ENCODE data around the gene FBXO45. TPM values are rescaled to one million over a fixed set of nuclear protein-coding genes. Genes with fewer than 3 reads are reported as not detected.

The FBXO45 gene
- total RNA-seq, 1 donor from 2014 or later: 10.3 TPM

DNA sequence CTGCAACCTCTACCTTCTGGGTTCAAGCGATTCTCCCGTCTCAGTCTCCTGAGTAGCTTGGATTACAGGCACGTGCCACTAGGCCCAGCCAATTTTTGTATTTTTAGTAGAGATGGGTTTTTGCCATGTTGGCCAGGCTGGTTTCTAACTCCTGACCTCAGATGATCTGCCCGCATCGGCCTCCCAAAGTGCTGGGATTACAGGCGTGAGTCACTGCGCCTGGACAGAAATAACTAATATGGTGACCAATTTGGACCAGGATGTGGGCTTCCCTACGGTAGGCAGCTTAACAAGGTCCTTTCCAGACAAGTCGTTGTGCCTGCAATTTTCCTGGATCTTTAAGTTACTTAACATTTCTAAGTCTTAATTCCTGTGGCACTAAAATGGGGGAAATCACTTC, 14.9 kb upstream of the FBXO45 start:
- DNase-seq (ENCODE audit: low read depth): no peak
- TF ChIP-seq, protein P1, sequence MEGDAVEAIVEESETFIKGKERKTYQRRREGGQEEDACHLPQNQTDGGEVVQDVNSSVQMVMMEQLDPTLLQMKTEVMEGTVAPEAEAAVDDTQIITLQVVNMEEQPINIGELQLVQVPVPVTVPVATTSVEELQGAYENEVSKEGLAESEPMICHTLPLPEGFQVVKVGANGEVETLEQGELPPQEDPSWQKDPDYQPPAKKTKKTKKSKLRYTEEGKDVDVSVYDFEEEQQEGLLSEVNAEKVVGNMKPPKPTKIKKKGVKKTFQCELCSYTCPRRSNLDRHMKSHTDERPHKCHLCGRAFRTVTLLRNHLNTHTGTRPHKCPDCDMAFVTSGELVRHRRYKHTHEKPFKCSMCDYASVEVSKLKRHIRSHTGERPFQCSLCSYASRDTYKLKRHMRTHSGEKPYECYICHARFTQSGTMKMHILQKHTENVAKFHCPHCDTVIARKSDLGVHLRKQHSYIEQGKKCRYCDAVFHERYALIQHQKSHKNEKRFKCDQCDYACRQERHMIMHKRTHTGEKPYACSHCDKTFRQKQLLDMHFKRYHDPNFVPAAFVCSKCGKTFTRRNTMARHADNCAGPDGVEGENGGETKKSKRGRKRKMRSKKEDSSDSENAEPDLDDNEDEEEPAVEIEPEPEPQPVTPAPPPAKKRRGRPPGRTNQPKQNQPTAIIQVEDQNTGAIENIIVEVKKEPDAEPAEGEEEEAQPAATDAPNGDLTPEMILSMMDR (IDR thresholded peaks at IDR 0.05; ENCODE audit: insufficient read depth, low read length, poor library complexity, severe bottlenecking): no peak
- H3K27me3 ChIP-seq (ENCODE audit: control insufficient read depth, insufficient read depth, low read length): no peaks in the 10 kb centered on the region
- H3K36me3 ChIP-seq (ENCODE audit: control insufficient read depth, insufficient read depth, low read length): no peaks in the 10 kb centered on the region
- no peak overlapping the region for H3K4me3 ChIP-seq (ENCODE audit: low read depth, low read length)

DNA sequence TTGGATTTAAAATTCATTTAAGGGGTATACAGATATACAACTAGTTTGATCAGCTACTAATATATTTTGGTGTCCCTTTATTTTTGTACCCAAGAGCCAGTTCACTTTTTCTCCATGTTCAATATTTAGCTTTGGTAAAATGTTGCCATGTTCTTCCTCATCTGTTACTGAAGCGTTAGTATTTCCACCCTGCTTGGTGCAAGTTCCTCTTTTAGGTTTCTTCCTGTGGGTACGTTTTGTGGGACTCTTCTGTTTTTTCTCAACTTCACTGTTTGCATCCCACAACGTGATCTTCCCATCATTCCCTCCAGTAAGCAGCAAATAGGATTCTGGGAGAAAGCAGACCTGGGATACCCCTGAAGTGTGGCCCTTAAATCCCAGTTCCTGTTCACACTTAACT, 14.3 kb upstream of the FBXO45 start:
- H3K4me3 ChIP-seq (ENCODE audit: low read depth, low read length): no peak overlapping the region
- H3K36me3 ChIP-seq (ENCODE audit: control insufficient read depth, insufficient read depth, low read length): no peaks in the 10 kb centered on the region
- no peaks in the 10 kb centered on the region for H3K27me3 ChIP-seq (ENCODE audit: control insufficient read depth, insufficient read depth, low read length)
- no peak for DNase-seq (ENCODE audit: low read depth)
- TF ChIP-seq, protein P1 (IDR thresholded peaks at IDR 0.05; ENCODE audit: insufficient read depth, low read length, poor library complexity, severe bottlenecking): no peak

DNA sequence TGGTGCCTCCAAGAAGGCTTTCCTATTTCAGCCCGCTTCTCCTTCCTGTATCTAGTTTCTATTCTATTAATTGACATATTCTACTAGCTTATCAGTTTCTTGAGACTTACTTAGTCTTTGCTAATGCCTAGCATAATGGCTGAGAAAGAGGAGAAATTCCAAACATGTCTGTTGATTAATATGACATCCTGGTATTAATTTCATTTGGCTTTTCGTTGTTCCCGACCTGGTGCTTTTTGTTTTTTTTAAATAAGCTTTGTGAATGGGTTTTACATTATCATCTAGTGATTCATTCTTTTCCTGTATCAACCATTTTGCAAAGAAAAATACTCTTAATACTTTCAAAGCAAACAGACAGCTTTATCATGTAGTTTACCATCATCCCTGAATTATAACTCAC, 13.2 kb upstream of the FBXO45 start:
- Histone ChIP-seq H3K4me3 (ENCODE audit: low read depth, low read length) (no peak overlapping the region), H3K36me3 (ENCODE audit: control insufficient read depth, insufficient read depth, low read length) (no peaks in the 10 kb centered on the region), H3K27me3 (ENCODE audit: control insufficient read depth, insufficient read depth, low read length) (no peaks in the 10 kb centered on the region)
- DNase-seq (ENCODE audit: low read depth): no peak
- TF ChIP-seq, protein P1 (IDR thresholded peaks at IDR 0.05; ENCODE audit: insufficient read depth, low read length, poor library complexity, severe bottlenecking): no peak

DNA sequence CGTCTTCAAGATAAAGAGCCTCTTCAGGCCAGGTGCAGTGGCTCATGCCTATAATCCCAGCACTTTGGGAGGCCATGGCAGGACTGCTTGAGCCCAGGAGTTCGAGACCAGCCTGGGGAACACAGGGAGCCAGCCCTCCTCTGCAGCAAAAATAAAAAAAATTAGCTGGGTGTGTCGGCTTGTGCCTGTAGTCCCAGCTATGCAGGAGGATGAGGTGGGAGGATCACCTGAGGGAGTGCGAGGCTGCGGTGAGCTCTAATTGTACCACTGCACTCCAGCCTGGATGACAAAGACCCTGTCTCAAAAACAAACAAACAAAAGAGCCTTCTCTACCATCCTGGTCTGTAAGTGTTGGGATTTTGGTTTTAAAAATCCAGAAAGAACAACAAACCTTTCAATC, 11.2 kb upstream of the FBXO45 start:
- DNase-seq (ENCODE audit: low read depth): no peak
- Histone ChIP-seq H3K27me3 (ENCODE audit: control insufficient read depth, insufficient read depth, low read length) (no peaks in the 10 kb centered on the region), H3K4me3 (ENCODE audit: low read depth, low read length) (no peak overlapping the region), H3K36me3 (ENCODE audit: control insufficient read depth, insufficient read depth, low read length) (no peaks in the 10 kb centered on the region)
- TF ChIP-seq, protein P1 (IDR thresholded peaks at IDR 0.05; ENCODE audit: insufficient read depth, low read length, poor library complexity, severe bottlenecking): no peak

DNA sequence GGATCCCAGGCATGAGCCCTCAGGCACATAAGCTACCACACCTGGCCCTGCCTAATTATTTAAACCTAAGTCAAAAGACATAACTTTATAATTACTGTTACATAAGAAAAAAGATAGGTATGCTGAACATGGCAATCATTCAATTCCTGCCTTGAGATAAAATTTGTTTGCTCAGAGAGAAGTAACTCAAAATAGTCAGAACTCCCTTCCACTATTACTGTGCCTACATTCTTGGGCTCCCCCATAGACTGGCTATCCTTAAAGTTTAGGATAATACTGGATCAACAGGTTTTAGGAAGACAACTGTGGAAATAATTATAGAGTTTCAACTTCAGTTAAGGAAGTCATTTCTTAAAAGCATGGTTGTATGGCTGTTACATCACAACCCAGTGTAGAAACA, 10.0 kb upstream of the FBXO45 start:
- no peak for DNase-seq (ENCODE audit: low read depth)
- TF ChIP-seq, protein P1 (IDR thresholded peaks at IDR 0.05; ENCODE audit: insufficient read depth, low read length, poor library complexity, severe bottlenecking): no peak
- H3K36me3 ChIP-seq (ENCODE audit: control insufficient read depth, insufficient read depth, low read length): no peaks in the 10 kb centered on the region

DNA sequence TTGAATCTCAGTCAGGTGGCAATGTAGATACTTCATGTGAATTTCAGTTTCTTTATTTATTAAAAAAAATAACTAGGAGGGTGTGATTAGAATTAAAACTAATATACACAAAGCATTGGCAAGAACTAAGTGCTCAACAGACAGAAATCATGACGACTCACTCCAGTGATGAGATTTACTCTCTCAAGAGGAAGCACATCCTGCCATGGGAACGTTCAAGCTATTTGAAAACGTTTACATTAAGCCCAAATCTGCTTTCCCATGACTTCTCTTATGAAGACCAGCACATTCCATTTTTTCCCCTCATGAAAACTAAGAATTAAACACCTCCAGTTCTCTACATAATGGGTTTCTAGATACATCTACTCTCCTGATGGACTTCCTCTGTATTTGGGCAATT, 8.6 kb upstream of the FBXO45 start:
- DNase-seq (ENCODE audit: low read depth): no peak
- no peaks in the 10 kb centered on the region for H3K27me3 ChIP-seq (ENCODE audit: control insufficient read depth, insufficient read depth, low read length)
- H3K36me3 ChIP-seq (ENCODE audit: control insufficient read depth, insufficient read depth, low read length): no peaks in the 10 kb centered on the region
- H3K4me3 ChIP-seq (ENCODE audit: low read depth, low read length): no peak overlapping the region
- TF ChIP-seq, protein P1 (IDR thresholded peaks at IDR 0.05; ENCODE audit: insufficient read depth, low read length, poor library complexity, severe bottlenecking): no peak

More for the DNA sequence above, 10.0 kb upstream of the FBXO45 start:
- no peaks in the 10 kb centered on the region for H3K27me3 ChIP-seq (ENCODE audit: control insufficient read depth, insufficient read depth, low read length)
- no peak overlapping the region for H3K4me3 ChIP-seq (ENCODE audit: low read depth, low read length)
